Loucy (cell line): ENCODE measurements around the gene CNTN4.

Experiments
- EZH2phosphoT487 ChIP-seq: fragments of 200-600 bp; IDR thresholded peaks from 2 replicates; pipeline ENCODE4 v1.6.1; 2018; ENCODE audit warnings: antibody characterized with exemption, mild to moderate bottlenecking, moderate library complexity, borderline replicate concordance
- TF ChIP-seq, protein P1 (sequence below): fragments of 200-600 bp; sonication (generic); conservative IDR thresholded peaks from 2 replicates; pipeline ENCODE4 v1.5.1; 2014; ENCODE audit warnings: mild to moderate bottlenecking, antibody characterized with exemption, low read length

GRCh38 chr3:2772803-2773202 lies 674.1 kb downstream of the CNTN4 start:
- TF ChIP-seq, protein P1, sequence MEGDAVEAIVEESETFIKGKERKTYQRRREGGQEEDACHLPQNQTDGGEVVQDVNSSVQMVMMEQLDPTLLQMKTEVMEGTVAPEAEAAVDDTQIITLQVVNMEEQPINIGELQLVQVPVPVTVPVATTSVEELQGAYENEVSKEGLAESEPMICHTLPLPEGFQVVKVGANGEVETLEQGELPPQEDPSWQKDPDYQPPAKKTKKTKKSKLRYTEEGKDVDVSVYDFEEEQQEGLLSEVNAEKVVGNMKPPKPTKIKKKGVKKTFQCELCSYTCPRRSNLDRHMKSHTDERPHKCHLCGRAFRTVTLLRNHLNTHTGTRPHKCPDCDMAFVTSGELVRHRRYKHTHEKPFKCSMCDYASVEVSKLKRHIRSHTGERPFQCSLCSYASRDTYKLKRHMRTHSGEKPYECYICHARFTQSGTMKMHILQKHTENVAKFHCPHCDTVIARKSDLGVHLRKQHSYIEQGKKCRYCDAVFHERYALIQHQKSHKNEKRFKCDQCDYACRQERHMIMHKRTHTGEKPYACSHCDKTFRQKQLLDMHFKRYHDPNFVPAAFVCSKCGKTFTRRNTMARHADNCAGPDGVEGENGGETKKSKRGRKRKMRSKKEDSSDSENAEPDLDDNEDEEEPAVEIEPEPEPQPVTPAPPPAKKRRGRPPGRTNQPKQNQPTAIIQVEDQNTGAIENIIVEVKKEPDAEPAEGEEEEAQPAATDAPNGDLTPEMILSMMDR: no peak
- TF ChIP-seq EZH2phosphoT487: no peak
